Right ventricle myocardium superior (tissue), 1 donor: ENCODE results near the gene LDAF1. TPM values are rescaled to one million over a fixed set of nuclear protein-coding genes. Genes with fewer than 3 reads are reported as not detected.
"Not testable (repeated sequence)": the region's sequence is repeated elsewhere in the genome, so short reads cannot be mapped to it uniquely, and the experiment has no call there.

ENCODE experiments used
- ATAC-seq: fragments of 200-7000 bp; cut with Tn5 transposase; one replicate; pipeline ENCODE4 v1.9.1; 2020; ENCODE audit warnings: mild to moderate bottlenecking; ENCODE audit not compliant: poor library complexity
- DNase-seq: peaks from one replicate; pipeline ENCODE4 v3.0.0-alpha.2; 2020
- intact Hi-C: fragments of 100-400 bp; cut with DNase I; formaldehyde crosslinking; loops from one replicate; pipeline ENCODE4 v1.11.2; 2022
- total RNA-seq: library from RNA; stranded (reverse); fragmentation: NEBNext Ultra II Directional; extraction: Animal tissue kit (Norgen Biotek cat#: 25700); gene quantifications from one replicate; pipeline ENCODE4 v1.2.1, GENCODE V29; 2021
- donor health status: DM: no; HTN: yes; CAD: no; lungs with severe emphysema.

LDAF1 gene
- total RNA-seq, 1 donor from 2014 or later: 148 TPM

DNA sequence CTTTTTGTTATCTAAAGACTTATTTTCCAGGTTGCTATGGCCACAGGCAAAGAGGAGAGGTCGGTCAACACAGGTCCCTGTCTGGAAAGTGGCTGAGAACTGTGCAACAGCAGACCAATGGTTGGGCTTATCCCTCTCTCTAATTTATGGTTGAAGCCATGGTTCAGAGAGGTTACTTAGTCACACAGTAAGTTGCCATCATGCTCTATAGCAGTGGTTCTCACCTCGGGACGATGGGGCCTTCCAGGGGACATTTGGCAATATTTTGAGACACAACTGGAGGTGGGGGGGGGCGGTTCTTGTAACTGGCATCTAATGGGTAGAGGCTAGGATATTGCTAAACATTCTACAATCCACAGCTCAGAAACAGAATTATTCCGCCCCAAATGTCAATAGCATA, 842 bp upstream of the LDAF1 start:
- intact Hi-C loops: loop anchor here (2.0 to 10.0 kb wide), 2 partner anchors 143 to 1517 kb away; no protein-coding TSS in a partner anchor
- ATAC-seq (no peak), DNase-seq (no peak)

DNA sequence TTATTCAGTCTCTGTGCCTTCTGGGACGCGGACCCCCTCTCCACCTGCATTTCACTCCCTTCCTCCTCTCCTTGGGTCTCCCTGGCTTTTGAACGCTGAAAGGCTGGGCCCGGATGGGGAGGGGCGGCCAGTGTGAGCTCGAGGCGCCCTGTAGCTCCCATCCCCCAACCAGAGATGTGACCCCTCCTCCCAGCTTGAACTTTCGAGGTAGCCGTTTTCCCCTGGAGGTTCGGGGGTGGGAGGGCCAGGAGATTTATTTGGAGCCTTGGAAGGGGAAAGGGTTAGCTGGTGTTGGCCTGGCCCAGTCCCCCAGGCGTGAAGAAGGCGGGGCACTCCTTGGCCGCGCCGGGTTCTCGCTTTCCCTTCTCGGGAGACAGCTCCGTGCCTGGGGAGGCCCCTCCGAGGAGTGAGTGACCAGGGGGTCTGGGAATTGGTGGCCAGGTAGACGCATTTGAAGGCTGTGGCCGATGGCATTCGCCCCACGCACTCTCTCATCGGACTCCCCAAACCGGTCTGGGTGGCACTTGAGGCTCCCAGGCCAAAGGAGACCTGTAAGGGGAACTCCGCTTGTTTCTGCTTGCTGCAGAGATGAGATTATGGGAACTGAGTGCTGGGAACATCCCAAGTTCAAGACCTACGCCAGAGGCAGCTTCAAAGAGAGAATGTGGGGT, 942 bp downstream of the LDAF1 start:
- intact Hi-C loops: loop anchor here (2.0 to 10.0 kb wide), 2 partner anchors 141 to 1515 kb away; no protein-coding TSS in a partner anchor
- DNase-seq (peak; percentile 66), ATAC-seq (peak; percentile 40)

DNA sequence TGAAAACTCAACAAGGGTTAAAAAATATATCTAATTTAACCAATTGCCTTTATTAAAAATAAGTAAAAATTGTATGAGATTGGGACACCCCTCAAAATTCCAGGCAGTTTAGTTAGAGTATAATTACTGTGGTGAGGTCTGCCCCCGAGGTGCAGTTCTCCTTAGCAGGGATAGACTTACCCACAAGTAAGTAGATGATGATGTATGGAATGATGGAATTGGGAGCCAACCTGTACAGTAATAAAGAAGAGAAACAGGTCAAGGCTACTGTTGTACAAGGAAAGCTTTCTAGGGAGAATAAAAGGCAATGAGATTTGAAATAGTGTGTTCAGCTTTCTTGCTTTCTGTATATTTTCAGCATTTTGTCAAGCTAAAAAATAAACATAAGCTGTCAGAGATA, 1.8 kb downstream of the LDAF1 start:
- DNase-seq (no peak), ATAC-seq (no peak)
- intact Hi-C loops: no loop called here

GRCh38 chr16:21161211-21161610, 2.7 kb downstream of the LDAF1 start:
- DNase-seq: no peak
- intact Hi-C loops: no loop called here
- ATAC-seq: peak; percentile 18

GRCh38 chr16:21162661-21163151, 4.2 kb downstream of the LDAF1 start:
- DNase-seq: peak; percentile 84
- intact Hi-C loops: no loop called here
- peak; percentile 20 for ATAC-seq

GRCh38 chr16:21163576-21163975, 5.1 kb downstream of the LDAF1 start:
- intact Hi-C loops: no loop called here

GRCh38 chr16:21164521-21165168, 6.2 kb downstream of the LDAF1 start:
- intact Hi-C loops: no loop called here
- no peak for ATAC-seq
- DNase-seq: no peak

More at GRCh38 chr16:21163576-21163975, 5.1 kb downstream of the LDAF1 start:
- ATAC-seq: no peak
- DNase-seq: no peak

- DNase-seq (no peak), ATAC-seq (no peak)
- intact Hi-C loops: no loop called here
Measured at GRCh38 chr16:21166561-21166961, 8.1 kb downstream of the LDAF1 start.

GRCh38 chr16:21167360-21167759, 8.9 kb downstream of the LDAF1 start:
- intact Hi-C loops: no loop called here
- DNase-seq (no peak), ATAC-seq (no peak)

GRCh38 chr16:21167929-21168602, 9.6 kb downstream of the LDAF1 start:
- intact Hi-C loops: no loop called here
- ATAC-seq: no peak

GRCh38 chr16:21169249-21169981, 10.9 kb downstream of the LDAF1 start:
- ATAC-seq (no peak), DNase-seq (no peak)
- intact Hi-C loops: no loop called here

More at GRCh38 chr16:21167929-21168602, 9.6 kb downstream of the LDAF1 start:
- DNase-seq: no peak

DNA sequence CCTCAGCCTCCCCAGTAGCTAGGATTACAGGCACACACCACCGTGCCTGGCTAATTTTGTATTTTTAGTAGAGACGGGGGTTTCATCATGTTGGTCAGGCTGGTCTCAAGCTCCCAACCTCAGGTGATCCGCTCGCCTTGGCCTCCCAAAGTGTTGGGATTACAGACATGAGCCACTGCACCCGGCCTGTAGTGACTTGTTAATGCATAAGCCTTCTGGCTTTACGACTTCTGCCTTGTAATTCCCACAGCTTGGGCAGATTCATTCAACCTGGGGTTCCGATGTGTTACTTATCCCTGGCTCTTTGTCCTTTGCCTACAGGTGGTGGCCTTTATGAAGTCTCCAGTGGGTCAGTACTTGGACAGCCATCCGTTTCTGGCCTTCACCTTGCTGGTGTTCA, 11.6 kb downstream of the LDAF1 start:
- intact Hi-C loops, DNase-seq, ATAC-seq: not testable (repeated sequence)

- DNase-seq (no peak), ATAC-seq (no peak)
- intact Hi-C loops: no loop called here
Measured at GRCh38 chr16:21172650-21173049, 14.2 kb downstream of the LDAF1 start.

DNA sequence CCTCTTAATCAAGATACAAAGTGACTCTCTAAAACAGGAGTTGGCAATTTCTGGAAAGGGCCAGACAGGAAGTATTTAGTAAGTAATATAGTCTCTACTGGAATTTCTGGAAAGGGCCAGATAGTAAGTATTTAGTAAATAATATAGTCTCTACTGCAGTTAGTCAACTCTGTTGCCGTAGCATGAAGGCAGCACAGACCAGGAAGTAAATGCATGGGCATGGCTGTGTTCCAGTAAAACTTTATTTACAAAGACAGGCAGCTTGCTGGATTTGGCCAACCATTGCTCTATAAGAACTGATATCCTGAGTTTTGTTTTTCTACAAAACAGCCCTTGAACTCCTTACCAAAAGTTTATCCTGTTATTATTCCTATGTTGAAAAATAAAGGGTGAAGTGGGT, 16.9 kb downstream of the LDAF1 start:
- intact Hi-C loops: no loop called here
- DNase-seq: no peak
- no peak for ATAC-seq

DNA sequence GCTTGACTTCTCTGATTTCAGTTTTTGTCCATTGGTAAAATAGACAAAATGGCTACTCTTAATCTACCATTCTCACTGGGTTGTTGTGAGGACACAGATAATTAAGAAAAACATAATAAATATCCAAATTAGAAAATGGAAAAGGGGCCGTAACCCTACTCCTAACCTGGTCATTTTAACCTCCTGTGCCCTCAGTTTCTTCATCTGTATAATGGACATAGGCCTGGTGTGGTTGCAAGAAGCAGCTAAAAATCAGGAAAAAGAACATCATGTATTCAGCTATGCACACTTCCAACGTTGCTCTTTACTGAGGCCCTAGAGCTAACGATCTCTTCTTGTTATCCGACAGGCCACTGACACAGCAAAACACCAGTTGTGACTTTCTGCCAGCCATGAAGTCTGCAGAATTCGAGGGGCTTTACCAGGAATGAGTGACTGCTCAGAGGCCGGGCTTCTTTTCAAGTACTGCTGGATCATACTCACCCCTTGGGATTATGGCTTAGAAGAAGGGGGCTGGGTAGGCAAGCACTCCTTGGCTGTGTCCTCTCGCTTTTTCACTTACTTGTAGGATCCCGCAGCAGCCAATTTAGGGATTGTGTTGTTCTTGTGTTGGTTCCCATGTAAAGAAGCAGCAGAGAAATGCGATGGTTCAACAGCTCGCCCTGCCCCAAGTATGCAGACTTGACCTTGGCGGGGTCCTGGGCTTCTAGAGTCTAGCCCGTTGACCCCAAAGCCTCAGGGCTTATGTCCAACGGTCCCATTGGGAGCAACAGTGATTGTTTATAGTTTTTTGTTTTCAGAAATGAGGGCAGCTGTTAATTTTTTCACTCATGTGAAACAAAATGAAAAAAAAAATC, 20.9 kb downstream of the LDAF1 start:
- ATAC-seq (peak; percentile 76), DNase-seq (peak; percentile 45)
- intact Hi-C loops: no loop called here

DNA sequence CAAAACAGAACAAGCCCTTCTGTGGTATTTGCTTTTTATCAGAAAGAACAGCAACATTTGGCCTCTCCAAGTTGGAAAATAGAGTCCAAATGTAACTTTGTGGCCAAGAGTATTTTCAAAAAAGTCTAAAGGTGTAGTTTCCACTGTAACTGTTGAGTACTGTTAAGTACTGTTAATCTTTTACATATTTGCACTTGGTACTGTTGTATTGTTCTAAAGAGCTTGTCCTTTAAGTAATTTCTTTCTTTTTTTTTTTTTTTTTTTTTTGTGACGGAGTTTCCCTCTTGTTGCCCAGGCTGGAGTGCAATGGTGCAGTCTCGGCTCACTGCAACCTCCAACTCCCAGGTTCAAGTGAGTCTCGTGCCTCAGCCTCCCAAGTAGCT, 21.5 kb downstream of the LDAF1 start:
- intact Hi-C loops: loop anchor here (10.0 kb wide), 1 partner anchor 375 kb away; no protein-coding TSS in a partner anchor
- no peak for DNase-seq
- peak; percentile 21 for ATAC-seq

GRCh38 chr16:21183995-21184394, 25.5 kb downstream of the LDAF1 start:
- DNase-seq: no peak
- no peak for ATAC-seq
- intact Hi-C loops: loop anchor here (10.0 kb wide), 1 partner anchor 371 kb away; no protein-coding TSS in a partner anchor

GRCh38 chr16:21184834-21185233, 26.4 kb downstream of the LDAF1 start:
- intact Hi-C loops: loop anchor here (10.0 kb wide), 1 partner anchor 370 kb away; no protein-coding TSS in a partner anchor
- ATAC-seq (no peak), DNase-seq (no peak)
